Endothelial cell (in vitro differentiated cells): ENCODE results near the gene CTNND2. TPM values are rescaled to one million over a fixed set of nuclear protein-coding genes. Genes with fewer than 3 reads are reported as not detected.

Source experiments
- DNase-seq: peaks from one replicate; pipeline ENCODE4 v3.0.0; 2021; ENCODE audit warnings: low spot score
- H3K27ac Mint-ChIP-seq: one replicate; pipeline ENCODE4 v1.8.0; 2021; ENCODE audit warnings: mixed read lengths, inconsistent platforms; ENCODE audit not compliant: unreplicated experiment
- H3K27me3 Mint-ChIP-seq: one replicate; pipeline ENCODE4 v1.8.0; 2021; ENCODE audit warnings: mild to moderate bottlenecking, moderate library complexity, mixed read lengths, inconsistent platforms; ENCODE audit not compliant: unreplicated experiment
- H3K36me3 Mint-ChIP-seq: one replicate; pipeline ENCODE4 v1.8.0; 2021; ENCODE audit warnings: mild to moderate bottlenecking, low read depth, mixed read lengths, inconsistent platforms; ENCODE audit not compliant: unreplicated experiment
- H3K4me1 Mint-ChIP-seq: one replicate; pipeline ENCODE4 v1.8.0; 2021; ENCODE audit warnings: mild to moderate bottlenecking, mixed read lengths, inconsistent platforms; ENCODE audit not compliant: unreplicated experiment
- H3K4me3 Mint-ChIP-seq: one replicate; pipeline ENCODE4 v1.8.0; 2021; ENCODE audit warnings: mild to moderate bottlenecking, mixed read lengths, inconsistent platforms; ENCODE audit not compliant: unreplicated experiment
- H3K9me3 Mint-ChIP-seq: one replicate; pipeline ENCODE4 v1.8.0; 2021; ENCODE audit warnings: mixed read lengths, inconsistent platforms; ENCODE audit not compliant: unreplicated experiment
- CTCF ChIP-seq: fragments of 200-600 bp; sonication (generic); IDR thresholded peaks from one replicate; pipeline ENCODE4 v1.5.0; 2021; ENCODE audit warnings: antibody characterized with exemption; ENCODE audit not compliant: unreplicated experiment
- total RNA-seq: library from RNA; stranded (reverse); fragmentation: NEBNext Ultra II Directional; extraction: Animal tissue kit (Norgen Biotek cat#: 25700); gene quantifications from one replicate; pipeline ENCODE4 v1.2.1, GENCODE V29; 2021; ENCODE audit not compliant: unreplicated experiment

CTNND2 gene
- total RNA-seq, 1 donor from 2014 or later, result 3.6 TPM

GRCh38 chr5:11792621-11793020 lies 111.6 kb downstream of the CTNND2 start:
- no peak for TF ChIP-seq CTCF
- no peak overlapping the region for H3K4me3 Mint-ChIP-seq
- no peaks in the 10 kb centered on the region for H3K27me3 Mint-ChIP-seq
- no peaks in the 10 kb centered on the region for H3K36me3 Mint-ChIP-seq
- DNase-seq, result no peak
- H3K9me3 Mint-ChIP-seq, result no peaks in the 10 kb centered on the region
- H3K27ac Mint-ChIP-seq, result no peak overlapping the region
- peaks cover 4% of the 10 kb centered on the region for H3K4me1 Mint-ChIP-seq

- no peak for DNase-seq
- TF ChIP-seq CTCF, result no peak
- no peaks in the 10 kb centered on the region for H3K27me3 Mint-ChIP-seq
- no peaks in the 10 kb centered on the region for H3K36me3 Mint-ChIP-seq
- H3K4me1 Mint-ChIP-seq, result peaks cover 4% of the 10 kb centered on the region
- no peaks in the 10 kb centered on the region for H3K9me3 Mint-ChIP-seq
- H3K4me3 Mint-ChIP-seq, result no peak overlapping the region
- H3K27ac Mint-ChIP-seq, result no peak overlapping the region
Observed at GRCh38 chr5:11791792-11792191, 112.5 kb downstream of the CTNND2 start.

- Mint-ChIP-seq H3K4me1 (peaks cover 4% of the 10 kb centered on the region), H3K4me3 (no peak overlapping the region), H3K36me3 (no peaks in the 10 kb centered on the region), H3K9me3 (no peaks in the 10 kb centered on the region), H3K27ac (no peak overlapping the region), H3K27me3 (no peaks in the 10 kb centered on the region)
- TF ChIP-seq CTCF, result no peak
- no peak for DNase-seq
Observed at GRCh38 chr5:11790201-11790600, 114.0 kb downstream of the CTNND2 start.

GRCh38 chr5:11785771-11786352 lies 118.4 kb downstream of the CTNND2 start:
- no peak overlapping the region for H3K4me3 Mint-ChIP-seq
- H3K9me3 Mint-ChIP-seq, result no peaks in the 10 kb centered on the region
- no peaks in the 10 kb centered on the region for H3K36me3 Mint-ChIP-seq
- no peaks in the 10 kb centered on the region for H3K4me1 Mint-ChIP-seq
- no peak for TF ChIP-seq CTCF
- DNase-seq, result no peak
- no peak overlapping the region for H3K27ac Mint-ChIP-seq
- H3K27me3 Mint-ChIP-seq, result no peaks in the 10 kb centered on the region

GRCh38 chr5:11780641-11781345 lies 123.5 kb downstream of the CTNND2 start:
- H3K36me3 Mint-ChIP-seq, result no peaks in the 10 kb centered on the region
- H3K4me1 Mint-ChIP-seq, result peaks cover 3% of the 10 kb centered on the region
- H3K27ac Mint-ChIP-seq, result no peak overlapping the region
- no peak overlapping the region for H3K4me3 Mint-ChIP-seq
- no peak for TF ChIP-seq CTCF
- H3K9me3 Mint-ChIP-seq, result no peaks in the 10 kb centered on the region
- H3K27me3 Mint-ChIP-seq, result peaks cover 2% of the 10 kb centered on the region
- no peak for DNase-seq
